Measurements from ENCODE around the gene PRDM11. TPM values are rescaled to one million over a fixed set of nuclear protein-coding genes. Genes with fewer than 3 reads are reported as not detected.

PRDM11 gene
- total and polyA plus RNA-seq, 2 of the 8 experiments (the other 6 are each of a cell fraction or from before 2014, with no cell fraction given): 3.6 to 11.7 TPM

GRCh38 chr11:45211732-45212131 lies 65.3 kb downstream of the PRDM11 start:
- Histone ChIP-seq H3K56ac (replicated peaks; ENCODE audit: insufficient read length, low read depth, low read length) (no peak overlapping the region), H3K4me1 (replicated peaks in 1 of 4; ENCODE audit: control insufficient read depth in 3 of 4, insufficient read depth in 4 of 4, low read length in 3 of 4) (peaks cover 3 to 22% (median 14%) of the 10 kb centered on the region in 4 experiments), H2BK15ac (ENCODE audit: low read length) (no peak overlapping the region), H3K23me2 (ENCODE audit: low read depth, low read length) (no peaks in the 10 kb centered on the region), H3K36me3 (ENCODE audit: control insufficient read depth in 2 of 4, insufficient read depth in 4 of 4, low read length in 3 of 4) (no peaks in the 10 kb centered on the region), H3K9me3 (ENCODE audit: insufficient read depth in 2 of 2, low read depth in 1 of 2, low read length in 1 of 2) (no peaks in the 10 kb centered on the region), H2BK120ac (replicated peaks; ENCODE audit: low read depth, low read length) (no peak overlapping the region), H3K14ac (ENCODE audit: insufficient read length) (no peak overlapping the region), H3K27me3 (replicated peaks in 1 of 4; ENCODE audit: control insufficient read depth in 3 of 4, extremely low read depth in 1 of 4, insufficient read depth in 3 of 4, low read length in 3 of 4) (no peaks in the 10 kb centered on the region), H3K79me1 (ENCODE audit: low read depth, low read length) (no peaks in the 10 kb centered on the region), H3K4me3 (ENCODE audit: extremely low read depth in 1 of 4, insufficient read depth in 2 of 4, low read depth in 3 of 4, low read length in 4 of 4) (no peak overlapping the region), H2BK12ac (ENCODE audit: low read depth, low read length) (no peak overlapping the region), H3K4me2 (ENCODE audit: insufficient read depth in 1 of 2, low read depth in 2 of 2, low read length in 2 of 2) (no peak overlapping the region), H4K8ac (ENCODE audit: extremely low read depth, insufficient read depth, low read length) (no peak overlapping the region), H4K20me1 (replicated peaks in 1 of 2; ENCODE audit: control insufficient read depth in 1 of 2, insufficient read depth in 2 of 2, low read length in 2 of 2) (no peaks in the 10 kb centered on the region), H2AK5ac (ENCODE audit: low read depth, low read length) (no peak overlapping the region), H2AFZ (ENCODE audit: low read length) (no peak overlapping the region), H3K9ac (replicated peaks in 1 of 4; ENCODE audit: extremely low read depth in 1 of 4, low read depth in 3 of 4, low read length in 3 of 4) (no peak overlapping the region), H2BK20ac (ENCODE audit: low read length) (no peak overlapping the region), H2BK5ac (ENCODE audit: low read depth, low read length) (no peak overlapping the region), H3K79me2 (ENCODE audit: control insufficient read depth in 1 of 2, insufficient read depth in 2 of 2, low read length in 2 of 2) (no peaks in the 10 kb centered on the region), H3K4ac (replicated peaks; ENCODE audit: insufficient read length, low read depth, low read length) (no peak overlapping the region), H4K91ac (replicated peaks; ENCODE audit: insufficient read length, low read length) (no peak overlapping the region), H3K27ac (ENCODE audit: low read depth, low read length) (no peak overlapping the region), H4K5ac (ENCODE audit: insufficient read length, low read depth, low read length) (no peak overlapping the region), H3K23ac (ENCODE audit: insufficient read length) (no peak overlapping the region), H3K18ac (ENCODE audit: extremely low read depth, low read length) (no peak overlapping the region)
- no peak for FAIRE-seq
- no peak for DNase-seq (ENCODE audit: low read depth in 1 of 2, low spot score in 2 of 2)
- POLR2A ChIA-PET (ENCODE audit: partially characterized antibody): no interaction called here
- CTCF ChIA-PET (ENCODE audit: partially characterized antibody): interaction anchor here (1.1 to 5.8 kb wide), 12 partner anchors 10 to 560 kb away, joined by 3 to 49 read pairs (median 6); partner anchors contain the start of gene SYT13
- WGBS, 2 experiments (ENCODE audit: extremely low coverage in 1 of 2, insufficient coverage in 1 of 2, insufficient read length in 1 of 2, insufficient replicate concordance in 2 of 2, low coverage in 1 of 2, low lambda C conversion rate in 2 of 2, missing lambda C conversion rate in 1 of 2): 92% methylated on average over 9 of the region's 9 CpGs; no CpG with 5 or more reads in 1 of the 2 experiments
- TF ChIP-seq JUND (IDR thresholded peaks at IDR 0.05; ENCODE audit: low read length): no peak
- TF ChIP-seq MAFK (IDR thresholded peaks at IDR 0.05; ENCODE audit: low read depth, low read length): no peak
- TF ChIP-seq CTBP2 (IDR thresholded peaks at IDR 0.05; ENCODE audit: borderline replicate concordance, insufficient read depth, insufficient read length, low read length): no peak
- no peak for TF ChIP-seq YY1 (IDR thresholded peaks at IDR 0.05; ENCODE audit: low read depth, low read length)
- TF ChIP-seq SIN3A (conservative IDR thresholded peaks at IDR 0.05 in 1 of 2, IDR thresholded peaks at IDR 0.05 in 1 of 2; ENCODE audit: low read depth in 1 of 2, low read length in 2 of 2): no peak
- TF ChIP-seq SAP30 (IDR thresholded peaks at IDR 0.05; ENCODE audit: insufficient read depth, insufficient replicate concordance, low read length): no peak
- peak in 1 of 2 experiments; percentile 26; a peak in 1 of 4 replicates for TF ChIP-seq RAD21 (IDR thresholded peaks at IDR 0.05 in 1 of 2, conservative IDR thresholded peaks at IDR 0.05 in 1 of 2; ENCODE audit: low read depth in 2 of 2, low read length in 2 of 2)
- TF ChIP-seq CTCF (IDR thresholded peaks at IDR 0.05; ENCODE audit: control extremely low read depth in 1 of 3, insufficient read depth in 1 of 3, low read depth in 1 of 3, low read length in 3 of 3): peak in 2 of 3 experiments; percentile 9 to 25; a peak in 2 of 4 replicates
- no peak for TF ChIP-seq CBX5 (IDR thresholded peaks at IDR 0.05; ENCODE audit: low read depth, low read length)
- no peak for TF ChIP-seq BRCA1 (IDR thresholded peaks at IDR 0.05; ENCODE audit: low read depth, low read length)
- TF ChIP-seq FOSL1 (IDR thresholded peaks at IDR 0.05; ENCODE audit: insufficient read depth, low read depth, low read length): no peak

Measured in H1 (cell line).